ENCODE data around the gene NTN1.

The NTN1 gene

GRCh38 chr17:9038380-9038779 lies 17.1 kb downstream of the NTN1 start:
- DNase-seq = no peak

- no peak for DNase-seq
Observed at GRCh38 chr17:9044772-9045463, 23.6 kb downstream of the NTN1 start.

- DNase-seq = no peak
Observed at GRCh38 chr17:9050801-9051401, 29.6 kb downstream of the NTN1 start.

GRCh38 chr17:9051561-9051960 lies 30.3 kb downstream of the NTN1 start:
- no peak for DNase-seq

- DNase-seq = no peak
Observed at GRCh38 chr17:9052921-9053320, 31.6 kb downstream of the NTN1 start.

GRCh38 chr17:9053406-9053805 lies 32.1 kb downstream of the NTN1 start:
- DNase-seq = no peak

- DNase-seq = no peak
Observed at GRCh38 chr17:9054126-9054975, 33.0 kb downstream of the NTN1 start.

- DNase-seq = no peak
Observed at GRCh38 chr17:9055281-9055680, 34.0 kb downstream of the NTN1 start.

- DNase-seq = no peak
Observed at GRCh38 chr17:9056566-9056965, 35.3 kb downstream of the NTN1 start.

GRCh38 chr17:9057310-9057709 lies 36.0 kb downstream of the NTN1 start:
- DNase-seq = no peak

- no peak for DNase-seq
Observed at GRCh38 chr17:9062399-9062902, 41.1 kb downstream of the NTN1 start.

GRCh38 chr17:9064311-9064834 lies 43.1 kb downstream of the NTN1 start:
- DNase-seq = no peak

GRCh38 chr17:9071016-9071415 lies 49.7 kb downstream of the NTN1 start:
- no peak for DNase-seq

- DNase-seq = no peak
Observed at GRCh38 chr17:9071811-9072498, 50.6 kb downstream of the NTN1 start.

- DNase-seq = no peak
Observed at GRCh38 chr17:9072696-9073339, 51.5 kb downstream of the NTN1 start.

- no peak for DNase-seq
Observed at GRCh38 chr17:9074131-9074530, 52.8 kb downstream of the NTN1 start.

GRCh38 chr17:9079461-9080103 lies 58.3 kb downstream of the NTN1 start:
- DNase-seq = peak in 1 of 2 donors; percentile 1

GRCh38 chr17:9080296-9080914 lies 59.1 kb downstream of the NTN1 start:
- no peak for DNase-seq

- no peak for DNase-seq
Observed at GRCh38 chr17:9080983-9081382, 59.7 kb downstream of the NTN1 start.

GRCh38 chr17:9086577-9086976 lies 65.3 kb downstream of the NTN1 start:
- no peak for DNase-seq

GRCh38 chr17:9087921-9088320 lies 66.6 kb downstream of the NTN1 start:
- no peak for DNase-seq
